ENCODE data around the gene DNAJC27.
A peak's percentile ranks its signal among the peaks of the same experiment; 100 is the strongest.

Gene DNAJC27

DNA sequence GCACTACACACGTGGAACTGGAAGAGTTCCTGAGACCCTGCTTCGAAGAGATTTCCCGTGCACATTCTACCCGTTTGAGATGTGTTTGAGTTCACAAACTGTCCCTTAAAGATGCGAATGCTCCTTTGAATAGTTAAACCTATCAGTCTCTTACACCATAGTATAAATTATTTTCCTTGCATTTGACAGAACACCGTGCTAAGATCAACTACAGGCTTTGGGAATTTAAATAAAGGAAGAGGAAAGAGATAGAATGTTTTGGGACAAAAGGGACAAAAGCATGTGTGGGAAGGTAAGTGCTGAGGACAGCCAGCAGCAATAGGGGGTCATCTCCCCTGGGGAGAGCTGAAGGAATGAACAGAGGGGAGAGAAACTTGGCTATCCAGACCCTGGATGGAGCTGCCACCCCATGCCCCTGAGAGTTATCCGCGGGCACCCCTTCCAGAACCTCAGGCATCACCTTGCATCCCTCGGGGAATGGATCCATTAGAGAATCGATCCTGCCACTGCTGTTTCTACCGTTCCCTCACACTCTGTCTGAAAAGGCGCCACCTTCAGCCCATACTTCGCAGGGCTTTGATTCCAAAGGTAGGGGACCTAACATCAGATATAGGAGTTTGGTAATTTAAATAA, 50.8 kb downstream of the DNAJC27 start:
- TF ChIP-seq, protein P1, sequence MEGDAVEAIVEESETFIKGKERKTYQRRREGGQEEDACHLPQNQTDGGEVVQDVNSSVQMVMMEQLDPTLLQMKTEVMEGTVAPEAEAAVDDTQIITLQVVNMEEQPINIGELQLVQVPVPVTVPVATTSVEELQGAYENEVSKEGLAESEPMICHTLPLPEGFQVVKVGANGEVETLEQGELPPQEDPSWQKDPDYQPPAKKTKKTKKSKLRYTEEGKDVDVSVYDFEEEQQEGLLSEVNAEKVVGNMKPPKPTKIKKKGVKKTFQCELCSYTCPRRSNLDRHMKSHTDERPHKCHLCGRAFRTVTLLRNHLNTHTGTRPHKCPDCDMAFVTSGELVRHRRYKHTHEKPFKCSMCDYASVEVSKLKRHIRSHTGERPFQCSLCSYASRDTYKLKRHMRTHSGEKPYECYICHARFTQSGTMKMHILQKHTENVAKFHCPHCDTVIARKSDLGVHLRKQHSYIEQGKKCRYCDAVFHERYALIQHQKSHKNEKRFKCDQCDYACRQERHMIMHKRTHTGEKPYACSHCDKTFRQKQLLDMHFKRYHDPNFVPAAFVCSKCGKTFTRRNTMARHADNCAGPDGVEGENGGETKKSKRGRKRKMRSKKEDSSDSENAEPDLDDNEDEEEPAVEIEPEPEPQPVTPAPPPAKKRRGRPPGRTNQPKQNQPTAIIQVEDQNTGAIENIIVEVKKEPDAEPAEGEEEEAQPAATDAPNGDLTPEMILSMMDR (conservative IDR thresholded peaks at IDR 0.05): peak; percentile 68
- H3K27ac ChIP-seq: peak overlapping the region; percentile 82

DNA sequence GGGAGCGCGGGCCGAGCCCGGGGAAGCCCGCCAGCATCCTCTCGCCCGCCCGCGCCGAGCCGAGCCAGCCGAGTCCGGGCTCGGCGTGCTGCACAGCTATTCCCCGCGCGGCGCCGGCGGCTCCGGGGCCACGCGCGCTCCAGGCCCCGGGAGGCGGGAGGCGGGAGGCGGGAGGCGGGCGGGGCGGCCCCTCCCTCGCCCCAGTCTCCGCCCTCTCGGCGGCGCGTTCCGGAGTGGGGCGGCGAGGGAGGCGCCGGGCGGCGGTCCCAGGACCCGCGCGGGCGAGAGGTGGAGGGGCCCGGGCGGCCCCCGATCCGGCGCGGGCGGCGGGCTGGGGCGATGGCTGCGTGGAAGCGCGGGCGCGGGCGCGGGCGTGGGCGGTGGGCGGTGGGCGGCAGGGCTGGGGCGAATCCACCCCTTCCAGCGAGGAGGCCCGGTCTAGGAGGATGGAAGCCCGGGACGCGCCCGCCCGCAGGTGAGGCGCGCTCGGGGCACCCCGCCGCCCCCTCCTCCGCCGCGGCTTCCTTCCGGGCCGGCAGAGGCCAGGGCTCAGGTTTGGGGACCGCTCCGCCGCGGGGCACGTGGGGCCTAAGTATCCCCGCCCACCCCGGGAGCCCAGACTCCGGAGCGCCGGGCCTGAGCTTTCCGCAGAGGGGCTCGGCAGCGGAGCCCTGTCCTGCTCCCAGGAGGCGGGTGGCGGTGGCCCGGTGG, 51.5 kb downstream of the DNAJC27 start, which contains the start of gene ADCY3:
TSS of gene ADCY3 (minus strand) at position 140 of the 711 bp plus-strand sequence. CDS start 1,250 bp downstream, outside the sequence.
- peak within 1 kb of the TSS; percentile 82 for H3K27ac ChIP-seq
- TF ChIP-seq, protein P1 (conservative IDR thresholded peaks at IDR 0.05): no peak

DNA sequence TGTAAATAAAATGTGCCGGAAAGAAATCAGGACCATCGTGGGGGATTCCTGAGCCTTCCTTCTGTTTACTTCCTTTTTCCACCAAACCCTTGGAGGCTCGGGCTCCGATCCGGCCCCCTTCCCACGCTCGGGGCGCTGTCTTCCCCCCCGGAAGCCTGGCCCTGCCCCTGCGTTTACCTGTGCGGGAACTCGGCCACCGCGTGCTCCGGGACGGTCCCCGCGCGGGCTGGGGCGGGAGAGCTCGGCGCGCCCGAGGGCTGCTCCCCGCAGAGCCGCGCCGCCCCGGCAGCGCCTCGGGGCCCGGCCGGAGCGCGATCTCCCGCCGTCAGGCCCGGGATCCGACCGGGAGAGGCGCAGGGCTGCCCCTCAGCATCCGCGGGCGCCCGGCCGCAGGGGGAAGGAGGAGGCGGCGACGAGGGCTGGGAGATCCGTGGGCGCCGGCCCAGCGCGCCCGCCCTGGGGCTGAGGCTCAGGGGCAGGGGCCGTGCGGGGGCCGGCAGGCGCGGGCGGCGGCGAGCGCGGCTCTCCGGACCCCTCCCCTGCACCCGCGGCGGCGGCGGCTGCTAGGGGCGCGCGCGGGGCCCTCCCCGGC, 52.2 kb downstream of the DNAJC27 start:
- TF ChIP-seq, protein P1 (conservative IDR thresholded peaks at IDR 0.05): no peak
- H3K27ac ChIP-seq: peak overlapping the region; percentile 82

DNA sequence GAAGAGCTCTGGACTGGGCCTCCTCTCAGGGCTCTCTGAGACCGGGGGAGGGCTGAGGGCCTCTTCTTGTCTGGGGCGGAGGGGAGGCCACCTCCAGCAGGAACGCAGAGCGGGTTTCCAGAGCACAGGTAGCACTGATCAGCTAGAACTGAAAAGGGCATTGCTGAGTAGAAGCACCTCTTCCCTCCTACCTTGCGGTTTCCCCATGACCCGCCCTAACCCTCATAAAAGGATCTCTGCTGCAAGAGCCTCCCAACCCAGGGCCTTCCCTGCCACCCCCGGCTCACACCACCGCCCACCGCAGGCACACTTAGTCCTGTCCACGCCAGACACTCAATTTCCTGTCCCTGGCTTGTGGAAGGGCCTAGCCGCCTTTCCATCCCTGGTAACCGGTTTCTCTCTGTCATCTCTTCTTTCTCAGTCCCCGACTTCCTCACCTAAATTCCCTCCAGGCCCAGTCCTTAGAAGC, 52.7 kb downstream of the DNAJC27 start:
- peak overlapping the region; percentile 82 for H3K27ac ChIP-seq
- TF ChIP-seq, protein P1 (conservative IDR thresholded peaks at IDR 0.05): no peak

DNA sequence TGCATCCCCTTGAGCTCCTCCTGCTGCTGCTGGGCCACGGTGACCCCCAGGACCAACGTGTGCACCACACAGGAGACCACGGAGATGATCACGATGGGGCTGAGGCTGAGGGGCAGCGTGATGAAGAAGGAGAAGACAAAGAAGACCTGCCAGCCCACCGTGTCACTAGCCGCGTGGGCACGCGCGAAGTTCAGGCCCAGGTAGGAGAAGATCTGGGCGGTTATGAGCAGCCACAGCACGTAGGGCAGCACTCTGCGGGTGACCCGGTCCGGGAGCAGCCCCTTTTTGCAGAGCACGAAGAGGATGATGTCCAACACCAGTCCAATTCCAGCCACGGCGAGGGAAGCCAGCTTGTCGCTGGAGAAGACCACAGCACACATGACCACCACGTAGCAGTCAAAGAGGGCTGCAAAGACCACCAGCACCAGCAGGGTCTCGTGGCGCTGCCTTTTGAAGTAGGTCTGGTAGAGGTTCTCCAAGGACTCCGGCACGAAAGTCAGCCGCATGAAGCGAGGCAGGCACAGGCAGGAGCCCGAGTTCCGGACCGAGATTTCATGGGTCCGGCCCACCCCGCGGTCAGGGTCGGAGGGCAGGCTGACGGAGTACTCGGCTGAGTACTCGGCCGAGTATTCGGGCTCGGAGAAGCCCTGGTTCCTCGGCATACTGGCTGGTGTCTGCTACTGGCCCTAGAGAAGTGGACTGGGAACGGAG, 53.3 kb downstream of the DNAJC27 start:
- TF ChIP-seq, protein P1 (conservative IDR thresholded peaks at IDR 0.05): no peak
- peak overlapping the region; percentile 82 for H3K27ac ChIP-seq

DNA sequence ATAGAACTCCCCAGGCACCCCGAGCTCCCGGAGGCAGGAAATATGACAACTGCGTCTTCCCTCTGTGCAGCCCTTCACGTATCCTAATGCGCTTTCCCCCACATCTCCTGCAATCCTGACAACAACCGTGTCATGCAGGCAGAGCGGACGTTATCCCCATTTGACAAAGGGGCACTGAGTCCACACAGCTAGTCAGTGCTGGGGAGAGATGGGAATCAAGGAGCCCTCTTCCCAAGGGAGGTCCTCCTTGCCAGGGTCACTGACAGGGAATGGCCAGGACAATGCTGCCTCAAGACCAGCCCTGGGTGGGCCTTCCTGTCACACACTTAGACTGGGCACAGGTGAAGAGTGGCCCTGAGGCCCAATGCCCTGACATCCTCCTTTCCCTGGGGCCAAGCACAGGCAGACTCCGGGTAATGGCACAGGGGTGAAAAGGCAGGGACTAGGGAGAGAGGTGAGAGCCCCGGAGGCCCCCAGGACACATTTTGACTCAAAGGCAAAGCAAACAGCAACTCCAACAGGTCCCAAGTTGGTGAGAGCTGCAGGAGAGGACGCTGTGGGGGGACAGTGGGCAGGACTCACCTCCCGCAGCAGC, 53.9 kb downstream of the DNAJC27 start:
- no peak overlapping the region for H3K27ac ChIP-seq
- TF ChIP-seq, protein P1 (conservative IDR thresholded peaks at IDR 0.05): no peak

All from VCaP (cell line).